ENCODE measurements around the gene ACOXL.

The ACOXL gene

DNA sequence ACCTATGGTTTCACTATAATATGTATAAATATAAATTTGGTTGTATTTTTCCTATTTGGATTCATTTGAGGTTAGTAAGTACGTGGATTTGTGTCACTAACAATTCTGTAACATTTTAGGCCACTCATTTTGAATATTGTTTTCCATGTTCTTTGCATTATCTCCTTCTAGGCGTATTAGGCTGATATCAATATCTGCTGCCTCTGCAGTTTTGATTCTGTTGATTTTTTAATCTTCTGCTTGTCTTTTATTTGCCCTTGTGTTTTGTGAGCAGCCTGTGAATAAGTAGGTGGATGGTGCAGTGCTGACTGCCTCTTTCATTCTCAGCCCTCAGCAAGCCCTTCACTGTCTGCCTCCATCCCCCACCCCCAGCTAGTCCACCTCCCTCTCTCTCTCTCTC is 222.7 kb downstream of the ACOXL start:
- H3K36me3 ChIP-seq, result no peaks in the 10 kb centered on the region
- no peaks in the 10 kb centered on the region for H3K4me1 ChIP-seq
- H3K9me3 ChIP-seq, result no peaks in the 10 kb centered on the region
- H3K4me3 ChIP-seq (ENCODE audit: low read depth, low read length), result no peak overlapping the region
- no peaks in the 10 kb centered on the region for H3K27me3 ChIP-seq
- no peak for DNase-seq
- no peak for TF ChIP-seq CTCF (IDR thresholded peaks at IDR 0.05; ENCODE audit: low read depth, low read length)

DNA sequence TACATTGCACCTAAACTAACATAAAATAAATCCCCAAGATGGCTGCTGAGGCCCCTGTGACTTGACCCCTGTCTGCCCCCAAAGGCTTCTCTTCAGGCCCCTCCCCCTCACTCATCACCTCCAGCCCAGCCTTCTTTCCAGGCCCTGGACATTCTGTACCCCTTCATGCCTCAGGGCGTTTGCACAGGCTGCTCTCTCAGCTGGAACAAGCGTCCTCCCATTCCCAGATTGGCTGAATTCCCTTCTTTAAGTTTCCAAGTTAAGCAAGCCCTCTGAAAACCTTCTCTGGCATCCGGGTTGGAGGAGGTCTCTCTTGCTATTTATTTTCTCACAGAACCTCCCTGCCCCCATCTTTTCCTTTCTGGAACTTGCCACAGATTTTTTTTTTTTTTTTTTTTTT is 223.2 kb downstream of the ACOXL start:
- no peak for TF ChIP-seq CTCF (IDR thresholded peaks at IDR 0.05; ENCODE audit: low read depth, low read length)
- H3K36me3 ChIP-seq, result no peaks in the 10 kb centered on the region
- DNase-seq, result no peak
- no peaks in the 10 kb centered on the region for H3K9me3 ChIP-seq
- no peaks in the 10 kb centered on the region for H3K27me3 ChIP-seq
- no peak overlapping the region for H3K4me3 ChIP-seq (ENCODE audit: low read depth, low read length)
- H3K4me1 ChIP-seq, result no peaks in the 10 kb centered on the region

DNA sequence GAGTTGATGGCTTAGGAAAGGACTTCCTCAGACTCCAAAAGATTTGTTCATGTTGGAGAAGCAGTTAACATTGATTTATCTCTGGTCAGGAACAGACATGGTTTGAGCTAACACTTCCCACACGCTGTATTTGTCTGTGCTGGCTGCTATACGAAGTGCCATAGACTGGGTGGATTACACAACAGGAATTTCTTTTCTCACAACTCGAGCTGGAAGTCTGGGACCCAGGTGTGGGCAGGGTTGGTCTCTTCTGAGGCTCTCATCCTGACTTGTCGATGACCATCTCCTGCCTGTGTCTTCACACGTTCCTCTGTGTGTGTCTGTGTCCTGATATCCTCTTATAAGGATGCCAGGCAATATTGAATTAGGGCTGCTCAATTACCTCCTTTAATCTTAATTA is 224.9 kb downstream of the ACOXL start:
- Histone ChIP-seq H3K4me1 (no peaks in the 10 kb centered on the region), H3K9me3 (no peaks in the 10 kb centered on the region), H3K4me3 (ENCODE audit: low read depth, low read length) (no peak overlapping the region), H3K27me3 (no peaks in the 10 kb centered on the region), H3K36me3 (no peaks in the 10 kb centered on the region)
- no peak for TF ChIP-seq CTCF (IDR thresholded peaks at IDR 0.05; ENCODE audit: low read depth, low read length)
- DNase-seq, result no peak

- H3K4me1 ChIP-seq, result no peaks in the 10 kb centered on the region
- DNase-seq, result no peak
- H3K4me3 ChIP-seq (ENCODE audit: low read depth, low read length), result no peak overlapping the region
- H3K9me3 ChIP-seq, result no peaks in the 10 kb centered on the region
- H3K36me3 ChIP-seq, result no peaks in the 10 kb centered on the region
- no peak for TF ChIP-seq CTCF (IDR thresholded peaks at IDR 0.05; ENCODE audit: low read depth, low read length)
- H3K27me3 ChIP-seq, result no peaks in the 10 kb centered on the region
These were observed 226.2 kb downstream of the ACOXL start for GRCh38 chr2:110958346-110959119.

GRCh38 chr2:110959198-110959597 is 226.8 kb downstream of the ACOXL start:
- H3K4me1 ChIP-seq, result no peaks in the 10 kb centered on the region
- H3K9me3 ChIP-seq, result no peaks in the 10 kb centered on the region
- no peak for DNase-seq
- no peak overlapping the region for H3K4me3 ChIP-seq (ENCODE audit: low read depth, low read length)
- no peaks in the 10 kb centered on the region for H3K36me3 ChIP-seq
- H3K27me3 ChIP-seq, result no peaks in the 10 kb centered on the region
- TF ChIP-seq CTCF (IDR thresholded peaks at IDR 0.05; ENCODE audit: low read depth, low read length), result no peak

DNA sequence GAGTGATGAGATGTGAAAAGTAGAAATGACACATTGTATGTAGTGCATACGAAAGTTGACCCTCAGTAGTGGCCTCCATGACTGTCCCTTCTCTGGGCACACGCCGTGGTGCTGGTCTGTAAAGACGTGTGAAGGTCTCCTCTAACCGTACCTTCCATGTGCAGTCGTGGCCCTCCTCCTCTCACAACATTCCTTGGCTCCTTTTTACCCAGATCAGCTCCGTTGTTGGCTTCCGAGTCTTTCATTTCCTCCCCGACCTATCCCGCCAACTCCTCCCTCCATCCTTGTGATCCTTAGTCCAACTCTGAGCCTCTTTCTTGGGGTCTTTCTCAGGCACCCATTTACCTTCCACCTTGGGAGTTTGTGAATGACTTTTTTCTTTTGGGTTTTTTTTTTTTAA is 227.9 kb downstream of the ACOXL start:
- DNase-seq, result no peak
- no peak for TF ChIP-seq CTCF (IDR thresholded peaks at IDR 0.05; ENCODE audit: low read depth, low read length)
- Histone ChIP-seq H3K4me1 (no peaks in the 10 kb centered on the region), H3K27me3 (no peaks in the 10 kb centered on the region), H3K4me3 (ENCODE audit: low read depth, low read length) (no peak overlapping the region), H3K36me3 (no peaks in the 10 kb centered on the region), H3K9me3 (no peaks in the 10 kb centered on the region)
